Keratinocyte (primary cell): Measurements from ENCODE around the gene PRKD1. TPM values are rescaled to one million over a fixed set of nuclear protein-coding genes. Genes with fewer than 3 reads are reported as not detected.

ENCODE experiments used
- DNase-seq: peaks from one replicate; pipeline ENCODE4 v3.0.0-alpha.2; 2011; ENCODE audit warnings: low read depth, missing footprints, low spot score
- FAIRE-seq: peaks from 2 replicates; lab custom pipeline; 2011; peaks lifted over from hg19 to GRCh38; lab: Jason Lieb, UNC
- H2AFZ ChIP-seq: 2 replicates; pipeline ENCODE4 v1.6.0; 2012; ENCODE audit warnings: low read length, control low read depth, inconsistent platforms; ENCODE audit not compliant: control insufficient read depth
- H3K27ac ChIP-seq: 2 replicates; pipeline ENCODE4 v1.5.1; 2011; ENCODE audit warnings: low read length; ENCODE audit not compliant: control insufficient read depth, insufficient read depth
- H3K27me3 ChIP-seq: 3 replicates; pipeline ENCODE4 v1.6.0; 2011; ENCODE audit warnings: low read length; ENCODE audit not compliant: control insufficient read depth, insufficient read depth; ENCODE audit errors: extremely low read depth
- H3K36me3 ChIP-seq, 2 experiments: 2 replicates in 1 of 2; 3 replicates in 1 of 2; pipeline ENCODE4 v1.5.1; 2011; ENCODE audit warnings: low read length in 2 of 2, mild to moderate bottlenecking in 1 of 2; ENCODE audit not compliant: control insufficient read depth in 2 of 2, insufficient read depth in 2 of 2; ENCODE audit errors: extremely low read depth in 1 of 2
- H3K4me1 ChIP-seq: 3 replicates; pipeline ENCODE4 v1.5.1; 2011; ENCODE audit warnings: low read length; ENCODE audit not compliant: control insufficient read depth, insufficient read depth; ENCODE audit errors: extremely low read depth
- H3K4me2 ChIP-seq: 3 replicates; pipeline ENCODE4 v1.6.0; 2011; ENCODE audit warnings: low read depth, low read length; ENCODE audit not compliant: control insufficient read depth, insufficient read depth; ENCODE audit errors: extremely low read depth
- H3K4me3 ChIP-seq, 3 experiments: fragments of 200-600 bp in 1 of 3; sonication (generic) in 1 of 3; 2 replicates in 2 of 3; 3 replicates in 1 of 3; pipeline ENCODE4 v1.5.1; 2011 to 2016; ENCODE audit warnings: low read length in 3 of 3, mild to moderate bottlenecking in 3 of 3, control low read depth in 2 of 3, inconsistent platforms in 1 of 3, low read depth in 1 of 3, mixed read lengths in 1 of 3, mixed run types in 1 of 3, moderate library complexity in 1 of 3; ENCODE audit not compliant: control insufficient read depth in 2 of 3, insufficient read depth in 2 of 3; ENCODE audit errors: extremely low read depth in 1 of 3
- H3K79me2 ChIP-seq: 2 replicates; pipeline ENCODE4 v1.6.0; 2012; ENCODE audit warnings: low read length; ENCODE audit not compliant: control insufficient read depth, insufficient read depth
- H3K9ac ChIP-seq: 3 replicates; pipeline ENCODE4 v1.6.0; 2011; ENCODE audit warnings: low read length; ENCODE audit not compliant: control insufficient read depth, insufficient read depth; ENCODE audit errors: extremely low read depth
- H3K9me1 ChIP-seq: 3 replicates; pipeline ENCODE4 v1.6.0; 2011; ENCODE audit warnings: low read length; ENCODE audit not compliant: control insufficient read depth, insufficient read depth; ENCODE audit errors: extremely low read depth
- H3K9me3 ChIP-seq: 2 replicates; pipeline ENCODE4 v1.5.1; 2012; ENCODE audit warnings: low read depth, low read length; ENCODE audit not compliant: control insufficient read depth
- H4K20me1 ChIP-seq: 3 replicates; pipeline ENCODE4 v1.6.0; 2011; ENCODE audit warnings: low read length; ENCODE audit not compliant: control insufficient read depth, insufficient read depth; ENCODE audit errors: extremely low read depth
- EZH2 ChIP-seq: IDR thresholded peaks from one replicate; pipeline ENCODE4 v1.6.1; 2012; ENCODE audit warnings: inconsistent platforms, mild to moderate bottlenecking, low read length, moderate library complexity
- dilution Hi-C: fragments of 300-500 bp; cut with MboI; formaldehyde crosslinking; loops from one replicate; pipeline ENCODE4 v1.7.0; 2020; ENCODE audit warnings: low sequenced_read_pairs; ENCODE audit not compliant: extremely low pct_ligation_motif_present
- polyA plus RNA-seq, 5 experiments: library from polyadenylated mRNA; depleted of rRNA in 3 of 5; stranded (reverse) in 3 of 5; stranded (forward) in 1 of 5; unstranded in 1 of 5; fragments of >200 nt; gene quantifications; 1 replicate in 1 of 5; 2 replicates in 3 of 5; 3 replicates in 1 of 5; pipeline versions ENCODE4 v1.2.1 to v1.2.3, GENCODE V29; 2011 to 2012; ENCODE audit warnings: missing spikeins in 2 of 5, low read depth in 1 of 5, low replicate concordance in 1 of 5
- TF ChIP-seq, protein P1 (sequence below), 3 experiments: IDR thresholded peaks in 1 of 3; conservative IDR thresholded peaks in 1 of 3; optimal IDR thresholded peaks in 1 of 3; 2 replicates in 2 of 3; 3 replicates in 1 of 3; pipeline versions ENCODE3 to v1.5.1; 2011; ENCODE audit warnings: low read length in 3 of 3, mild to moderate bottlenecking in 3 of 3, moderate library complexity in 2 of 3, control low read depth in 1 of 3, inconsistent platforms in 1 of 3; ENCODE audit not compliant: insufficient read depth in 2 of 3; ENCODE audit errors: extremely low read depth in 1 of 3

Gene PRKD1
- polyA plus RNA-seq, 1 donor (not counting 4 experiments of a cell fraction or from before 2014, with no cell fraction given), result 0.49 TPM

DNA sequence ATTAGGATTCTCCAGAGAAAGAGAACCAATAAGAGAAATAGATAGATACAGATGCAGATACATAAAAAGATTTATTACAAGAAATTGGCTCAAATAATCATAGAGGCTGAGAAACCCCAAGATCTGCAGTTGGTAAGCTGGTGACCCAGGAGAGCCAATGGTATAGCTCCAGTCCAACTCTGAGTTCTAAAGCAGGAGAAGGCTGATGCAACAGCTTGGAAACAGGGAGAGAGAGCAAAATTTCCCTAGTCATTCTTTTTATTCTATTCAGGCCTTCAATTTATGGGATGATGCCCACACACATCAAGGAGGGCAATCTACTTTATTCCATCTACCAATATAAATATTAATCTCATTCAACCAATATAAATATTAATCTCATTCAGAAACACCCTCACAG, 218.2 kb downstream of the PRKD1 start:
- no peak for DNase-seq
- Histone ChIP-seq H2AFZ (no peak overlapping the region), H3K79me2 (no peaks in the 10 kb centered on the region), H3K4me1 (no peaks in the 10 kb centered on the region), H3K36me3 (no peaks in the 10 kb centered on the region), H3K9me1 (no peaks in the 10 kb centered on the region), H3K4me3 (no peak overlapping the region), H4K20me1 (no peaks in the 10 kb centered on the region), H3K27me3 (no peaks in the 10 kb centered on the region), H3K9me3 (no peaks in the 10 kb centered on the region), H3K9ac (no peak overlapping the region), H3K4me2 (no peak overlapping the region), H3K27ac (no peak overlapping the region)
- dilution Hi-C loops, result no loop called here
- TF ChIP-seq, protein P1, sequence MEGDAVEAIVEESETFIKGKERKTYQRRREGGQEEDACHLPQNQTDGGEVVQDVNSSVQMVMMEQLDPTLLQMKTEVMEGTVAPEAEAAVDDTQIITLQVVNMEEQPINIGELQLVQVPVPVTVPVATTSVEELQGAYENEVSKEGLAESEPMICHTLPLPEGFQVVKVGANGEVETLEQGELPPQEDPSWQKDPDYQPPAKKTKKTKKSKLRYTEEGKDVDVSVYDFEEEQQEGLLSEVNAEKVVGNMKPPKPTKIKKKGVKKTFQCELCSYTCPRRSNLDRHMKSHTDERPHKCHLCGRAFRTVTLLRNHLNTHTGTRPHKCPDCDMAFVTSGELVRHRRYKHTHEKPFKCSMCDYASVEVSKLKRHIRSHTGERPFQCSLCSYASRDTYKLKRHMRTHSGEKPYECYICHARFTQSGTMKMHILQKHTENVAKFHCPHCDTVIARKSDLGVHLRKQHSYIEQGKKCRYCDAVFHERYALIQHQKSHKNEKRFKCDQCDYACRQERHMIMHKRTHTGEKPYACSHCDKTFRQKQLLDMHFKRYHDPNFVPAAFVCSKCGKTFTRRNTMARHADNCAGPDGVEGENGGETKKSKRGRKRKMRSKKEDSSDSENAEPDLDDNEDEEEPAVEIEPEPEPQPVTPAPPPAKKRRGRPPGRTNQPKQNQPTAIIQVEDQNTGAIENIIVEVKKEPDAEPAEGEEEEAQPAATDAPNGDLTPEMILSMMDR (optimal IDR thresholded peaks at IDR 0.05 in 1 of 3, IDR thresholded peaks at IDR 0.05 in 1 of 3, conservative IDR thresholded peaks at IDR 0.05 in 1 of 3; ENCODE audit: extremely low read depth in 1 of 3, insufficient read depth in 2 of 3, low read length in 3 of 3), result no peak
- TF ChIP-seq EZH2, result no peak
- FAIRE-seq, result no peak

DNA sequence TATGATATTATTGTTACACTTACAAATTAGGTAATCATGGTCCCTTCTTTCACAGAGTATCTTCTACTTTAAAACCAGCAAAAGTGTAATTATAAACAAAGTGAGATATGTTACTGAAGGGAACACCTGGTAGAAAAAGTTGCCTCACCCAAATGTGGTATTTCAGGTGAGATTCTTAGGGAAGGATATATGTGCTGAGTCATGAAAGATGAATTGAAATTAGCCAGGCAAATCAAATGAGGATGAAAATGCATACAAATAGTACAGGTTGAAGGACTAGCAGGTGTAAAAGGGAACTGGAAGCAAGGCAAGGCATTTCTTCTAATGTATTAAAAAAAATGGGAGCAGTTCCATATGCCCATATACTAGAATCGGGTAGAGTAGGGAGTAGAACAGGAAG, 220.9 kb downstream of the PRKD1 start:
- TF ChIP-seq EZH2, result no peak
- TF ChIP-seq, protein P1 (optimal IDR thresholded peaks at IDR 0.05 in 1 of 3, IDR thresholded peaks at IDR 0.05 in 1 of 3, conservative IDR thresholded peaks at IDR 0.05 in 1 of 3; ENCODE audit: extremely low read depth in 1 of 3, insufficient read depth in 2 of 3, low read length in 3 of 3), result no peak
- H4K20me1 ChIP-seq, result no peaks in the 10 kb centered on the region
- no peak overlapping the region for H3K27ac ChIP-seq
- no peaks in the 10 kb centered on the region for H3K9me1 ChIP-seq
- H2AFZ ChIP-seq, result no peak overlapping the region
- no peaks in the 10 kb centered on the region for H3K4me1 ChIP-seq
- no peak for FAIRE-seq
- H3K9ac ChIP-seq, result no peak overlapping the region
- DNase-seq, result no peak
- H3K4me3 ChIP-seq, result no peak overlapping the region
- no peaks in the 10 kb centered on the region for H3K36me3 ChIP-seq
- no peaks in the 10 kb centered on the region for H3K27me3 ChIP-seq
- H3K79me2 ChIP-seq, result no peaks in the 10 kb centered on the region
- H3K4me2 ChIP-seq, result no peak overlapping the region
- dilution Hi-C loops, result no loop called here
- no peaks in the 10 kb centered on the region for H3K9me3 ChIP-seq
